HG02763 (cell line): ENCODE results near the gene SMTNL2.

Experiments
- ATAC-seq: cut with Tn5 transposase; IDR thresholded peaks from one replicate; pipeline ENCODE4 v1.9.1; 2021; ENCODE audit warnings: mild to moderate bottlenecking, moderate library complexity; ENCODE audit not compliant: unreplicated experiment

The SMTNL2 gene

DNA sequence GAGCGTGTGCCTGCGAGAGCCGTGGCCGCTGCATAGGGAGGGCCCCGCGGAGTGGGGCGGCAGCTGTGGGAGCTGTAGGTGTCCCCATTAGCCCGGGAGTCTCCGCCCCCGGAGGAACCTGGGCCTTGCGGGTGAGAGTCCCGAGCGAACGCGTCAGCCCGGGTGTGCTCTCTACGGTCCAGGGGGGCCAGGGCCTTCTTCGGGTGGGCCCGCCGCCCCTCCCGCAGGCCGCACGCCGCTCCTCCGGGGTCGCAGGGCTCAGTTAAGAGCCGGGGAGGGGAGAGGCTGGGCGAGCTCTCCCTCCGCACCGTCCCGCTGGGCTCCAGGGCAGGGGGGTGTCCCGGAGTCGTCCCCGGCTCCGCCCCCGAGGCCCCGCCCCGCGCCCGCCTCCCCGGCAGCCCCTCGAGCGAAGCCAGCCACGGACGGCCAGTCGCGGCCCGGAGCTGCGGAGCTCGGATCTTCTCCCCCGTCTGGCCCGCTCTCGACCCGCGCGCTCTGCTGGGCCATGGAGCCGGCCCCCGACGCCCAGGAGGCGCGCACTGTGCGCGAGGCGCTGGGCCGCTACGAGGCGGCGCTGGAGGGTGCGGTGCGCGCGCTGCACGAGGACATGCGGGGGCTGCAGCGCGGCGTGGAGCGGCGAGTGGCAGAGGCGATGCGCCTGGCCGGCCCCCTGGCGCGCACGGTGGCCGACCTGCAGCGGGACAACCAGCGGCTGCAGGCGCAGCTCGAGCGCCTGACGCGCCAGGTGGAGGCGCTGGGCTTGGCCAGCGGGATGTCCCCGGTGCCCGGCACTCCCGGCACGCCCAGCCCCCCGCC is at the start of gene SMTNL2:
Gene SMTNL2, plus strand, starts transcription at position 429 of the 816 bp plus-strand sequence. Its CDS starts 77 bp downstream, at position 506.
- ATAC-seq, result no peak

DNA sequence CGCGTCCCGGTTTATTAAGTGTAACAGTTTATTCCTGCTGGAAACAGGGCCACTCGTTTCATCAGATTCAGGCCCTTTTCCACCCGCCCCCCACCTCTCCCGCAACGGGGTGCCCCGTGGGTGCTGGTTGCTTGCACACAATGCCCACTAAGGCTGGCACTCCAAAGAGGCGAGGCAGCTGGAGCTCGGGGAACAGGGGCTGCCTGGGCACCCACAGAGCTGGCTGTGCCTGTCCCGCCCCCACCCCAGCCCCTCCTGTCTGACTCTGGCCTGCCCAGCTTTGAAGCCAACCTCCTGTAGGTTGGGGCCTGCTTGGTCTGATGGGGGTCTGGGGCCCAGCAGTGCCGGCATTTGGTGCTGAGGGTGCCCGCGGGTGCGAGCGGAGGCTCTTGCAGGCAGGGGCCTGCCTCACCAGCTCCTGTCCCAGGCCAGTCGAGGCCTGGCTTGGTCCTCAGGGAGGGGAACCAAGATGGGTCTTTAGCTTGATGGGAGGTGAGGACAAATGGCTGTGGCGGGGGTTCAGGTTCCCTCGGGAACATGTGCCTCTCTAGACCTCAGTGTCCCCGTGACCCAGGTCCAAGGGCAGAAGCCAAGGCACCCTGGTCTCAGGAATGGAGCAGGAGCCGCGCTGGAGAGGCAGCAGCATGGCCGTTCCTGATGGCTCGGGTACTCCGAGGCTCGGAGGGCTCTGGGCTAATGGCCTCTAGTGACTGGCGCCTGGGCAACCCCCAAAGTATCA is 49.2 kb upstream of the SMTNL2 start:
- ATAC-seq, result no peak

DNA sequence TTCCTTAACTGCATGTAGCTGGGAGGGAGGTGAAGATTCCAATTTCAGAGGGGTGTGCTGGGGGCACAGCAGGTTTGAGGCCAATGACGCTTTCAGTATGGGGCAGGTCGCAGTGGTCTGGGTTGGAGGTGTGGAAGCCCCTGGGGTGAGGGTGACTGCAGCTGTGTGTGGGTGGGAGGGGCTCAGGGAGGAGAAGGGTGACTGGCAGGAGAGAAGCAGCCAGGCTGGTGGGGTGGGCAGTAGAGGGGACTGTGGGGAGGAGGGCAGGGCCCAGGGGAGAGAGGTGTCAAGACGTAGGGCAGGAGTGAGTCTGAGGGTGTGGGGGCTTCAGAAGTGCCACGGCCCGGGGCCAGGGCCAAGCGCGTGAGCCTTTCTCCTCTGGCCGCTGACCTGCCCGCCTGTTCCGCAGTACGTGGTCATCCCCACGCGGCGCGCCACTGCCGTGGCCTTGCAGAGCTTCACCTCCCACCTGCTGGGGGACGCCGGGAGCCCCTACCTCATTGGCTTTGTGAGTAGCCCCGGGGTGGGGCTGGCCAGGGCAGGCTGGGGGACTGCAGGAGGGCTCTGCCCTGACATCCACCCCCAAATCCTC is 48.6 kb upstream of the SMTNL2 start:
- ATAC-seq, result no peak

DNA sequence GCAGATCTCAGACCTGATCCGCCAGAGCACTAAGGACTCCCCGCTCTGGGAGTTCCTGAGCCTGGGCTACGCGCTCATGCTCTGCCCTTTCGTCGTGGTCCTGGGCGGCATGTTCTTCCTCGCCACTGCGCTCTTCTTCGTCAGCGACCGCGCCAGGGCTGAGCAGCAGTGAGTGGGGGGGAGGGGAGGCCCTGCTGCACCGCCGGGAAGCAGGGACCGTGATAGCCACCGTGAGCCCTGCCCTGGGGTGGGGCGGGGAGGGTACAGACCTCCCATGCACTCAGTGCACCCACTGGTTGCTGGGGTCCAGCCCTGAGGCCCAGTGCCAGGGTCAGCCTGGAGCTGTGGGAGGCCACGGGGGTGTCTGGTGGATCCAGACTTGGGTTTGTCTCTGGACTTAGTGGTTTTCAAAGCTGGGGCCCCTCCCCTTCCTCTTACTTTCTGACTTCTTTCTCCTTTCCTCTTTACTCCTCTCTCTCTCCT is 48.0 kb upstream of the SMTNL2 start:
- no peak for ATAC-seq

DNA sequence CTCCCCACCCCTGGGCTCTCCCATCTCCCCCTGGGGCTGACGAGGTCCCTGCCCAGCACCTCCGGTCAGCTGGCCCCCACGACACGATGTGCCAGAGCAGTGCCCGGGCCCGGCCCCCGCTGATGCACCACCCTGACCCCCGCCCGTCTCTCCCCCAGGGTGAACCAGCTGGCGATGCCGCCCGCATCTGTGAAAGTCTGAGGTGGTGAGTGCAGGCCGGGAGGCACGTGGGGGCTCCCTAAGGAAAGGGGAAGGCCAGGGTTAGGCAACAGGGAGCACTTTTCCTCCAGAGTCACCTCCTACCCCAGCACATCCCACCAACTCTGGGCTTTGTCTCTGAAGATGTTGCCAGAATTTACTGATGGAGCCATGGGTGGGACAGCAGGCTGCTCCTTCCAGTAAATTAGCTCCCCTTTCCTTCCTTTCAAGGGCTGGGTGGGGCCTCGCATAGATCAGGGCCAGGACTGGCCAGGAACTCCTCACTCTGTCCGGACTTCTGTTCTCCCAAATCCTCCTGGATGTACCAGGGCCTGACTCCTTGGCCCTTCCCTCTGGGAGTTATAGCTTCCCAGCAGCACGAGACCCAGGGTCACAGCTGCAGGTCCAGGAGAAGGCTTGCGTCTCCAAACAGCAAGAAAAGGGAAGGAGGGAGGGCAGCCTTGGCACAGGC is 47.5 kb upstream of the SMTNL2 start:
- ATAC-seq, result no peak

DNA sequence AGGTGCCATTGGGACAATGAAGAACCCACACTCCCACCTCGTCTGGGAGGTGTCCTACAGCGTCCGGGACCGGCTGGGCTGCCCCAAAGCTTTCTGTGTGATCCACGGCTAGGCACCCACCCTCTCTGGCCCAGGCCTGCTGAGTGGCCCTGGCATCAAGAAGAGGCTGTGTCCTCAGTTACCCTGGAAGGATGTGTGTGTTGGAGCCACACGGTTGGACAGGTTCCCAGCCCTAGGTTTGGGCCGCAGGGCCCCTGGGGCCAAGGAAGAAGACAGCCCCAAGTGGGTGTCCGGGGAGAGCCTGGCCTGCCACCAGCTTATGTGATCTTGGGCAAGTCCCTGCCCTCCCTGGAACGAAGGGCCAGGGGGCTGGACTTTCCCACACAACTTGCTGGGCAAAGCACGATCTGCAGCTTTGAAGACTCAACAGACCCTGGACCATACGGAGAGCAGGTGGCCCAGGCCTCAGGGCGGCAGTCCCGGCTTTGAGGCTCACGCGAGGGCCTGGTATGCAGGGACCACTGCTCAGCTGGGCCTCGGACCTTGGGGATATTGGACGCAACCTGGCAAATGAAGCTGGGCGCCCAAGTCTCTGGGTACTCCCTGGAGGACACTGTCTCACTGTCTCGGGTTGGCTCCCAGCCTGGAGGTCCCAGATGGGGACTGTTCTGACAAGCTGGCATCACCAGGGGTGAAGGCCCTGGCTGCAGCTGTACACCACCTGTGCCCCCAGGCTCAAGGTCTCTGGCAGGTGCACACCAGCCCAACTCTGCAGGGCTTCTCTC is 46.7 kb upstream of the SMTNL2 start:
- ATAC-seq, result no peak

DNA sequence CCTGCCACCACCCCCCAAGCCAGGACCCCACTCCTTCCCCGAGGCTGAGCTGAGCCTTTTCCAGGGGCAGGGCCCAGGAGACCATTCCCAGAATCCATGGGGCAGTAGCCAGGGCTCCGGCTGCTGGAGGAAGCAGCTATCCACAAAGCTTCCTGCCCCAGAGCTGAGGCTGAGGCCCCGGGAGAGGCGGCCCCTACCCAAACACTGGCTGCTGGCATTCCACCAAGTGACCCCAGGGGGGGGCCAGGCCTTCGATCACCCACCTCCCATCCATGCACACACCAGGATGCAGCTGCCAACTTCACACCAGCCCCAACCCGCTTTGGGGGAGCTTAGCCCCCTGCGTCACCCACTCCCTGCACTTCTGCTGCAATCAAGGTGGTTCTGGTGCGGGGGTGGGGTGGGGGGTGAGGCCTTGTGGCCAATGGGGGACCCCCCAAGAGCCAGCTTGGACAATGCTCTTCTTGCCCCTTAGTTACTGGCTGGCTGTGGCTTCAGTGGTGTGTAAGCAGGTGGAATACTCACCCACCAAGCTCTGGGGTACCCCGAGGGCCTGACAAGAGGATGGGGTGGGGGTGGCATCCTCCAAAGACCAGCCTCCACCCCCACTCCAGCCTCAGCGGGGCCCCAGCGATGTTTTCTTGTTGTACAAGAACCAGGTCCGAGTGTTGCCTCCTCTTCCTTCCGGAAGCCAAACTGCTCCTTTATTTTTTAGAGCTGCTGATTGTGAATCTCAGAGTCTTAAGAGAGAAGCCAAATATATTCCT is 45.9 kb upstream of the SMTNL2 start:
- no peak for ATAC-seq

DNA sequence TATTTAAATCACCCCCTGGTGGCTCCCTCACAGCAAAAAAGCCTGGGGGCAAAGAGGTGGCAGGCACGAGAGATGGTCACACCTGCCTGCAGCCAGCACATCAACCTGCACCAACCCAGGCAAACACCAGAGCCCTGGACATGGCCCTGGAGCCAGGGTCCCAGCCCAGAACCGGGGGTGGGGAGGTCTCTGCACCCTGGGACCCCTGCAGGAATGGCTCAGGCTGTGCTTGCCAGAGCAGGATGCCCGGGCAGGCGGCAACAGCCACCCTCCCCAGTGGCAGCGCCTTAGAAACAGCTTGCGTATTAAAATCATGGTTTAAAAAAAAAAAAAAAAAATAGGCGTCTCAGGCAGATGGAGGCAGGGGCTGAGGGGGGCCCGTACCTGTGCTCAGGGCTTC is 45.3 kb upstream of the SMTNL2 start:
- ATAC-seq, result no peak

DNA sequence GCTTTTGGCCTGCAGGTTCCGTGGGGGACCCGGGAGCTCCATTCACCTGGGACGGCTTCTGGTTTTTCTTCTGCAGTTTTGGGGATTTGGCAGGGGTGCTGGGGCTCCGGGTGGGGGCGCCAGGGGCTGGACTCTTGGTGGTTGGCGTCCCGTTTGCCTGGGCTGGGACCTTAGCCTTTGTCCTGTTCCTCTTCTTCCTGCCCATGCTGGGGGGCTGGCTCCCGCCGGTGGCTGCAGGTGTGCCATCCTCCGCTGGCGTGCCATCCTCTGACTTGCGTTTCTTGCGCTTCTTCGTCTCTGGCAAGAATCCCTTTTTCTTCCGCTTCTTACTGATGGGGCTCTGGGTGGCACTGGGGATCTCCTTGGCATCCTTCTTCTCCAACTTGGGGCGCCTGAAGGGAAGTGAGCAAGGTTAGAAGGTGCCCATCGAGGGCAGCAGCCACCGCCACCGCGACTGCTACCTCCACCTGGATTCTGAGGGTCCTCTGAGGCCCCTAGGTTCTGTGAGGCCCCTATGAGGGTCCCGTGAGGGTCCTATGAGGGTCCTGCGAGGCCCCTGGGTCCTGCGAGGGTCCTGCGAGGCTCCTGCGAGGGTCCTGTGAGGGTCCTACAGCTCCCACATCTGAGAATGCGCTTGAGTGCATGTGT is 44.6 kb upstream of the SMTNL2 start:
- no peak for ATAC-seq

DNA sequence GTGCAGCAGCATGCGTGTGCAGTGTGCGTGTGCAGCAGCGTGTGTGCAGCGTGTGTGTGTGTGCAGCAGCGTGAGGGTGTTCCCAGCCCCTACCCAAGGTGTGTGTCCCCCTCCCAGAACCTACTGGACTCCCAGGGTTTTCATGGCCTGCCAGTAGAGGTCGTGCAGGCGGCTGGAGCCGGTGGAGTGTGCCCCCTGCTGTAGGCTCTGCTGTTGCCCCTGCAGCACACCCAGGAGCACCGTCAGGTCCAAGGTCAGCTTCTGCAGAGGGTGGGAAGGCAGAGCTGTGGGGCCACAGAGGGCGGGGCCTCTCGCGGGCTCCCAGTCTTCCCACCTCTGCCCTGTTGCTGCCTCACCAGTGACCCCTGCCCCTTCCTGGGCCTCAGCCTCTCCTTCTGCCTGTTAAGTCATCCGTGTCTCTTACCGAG is 44.1 kb upstream of the SMTNL2 start:
- no peak for ATAC-seq

DNA sequence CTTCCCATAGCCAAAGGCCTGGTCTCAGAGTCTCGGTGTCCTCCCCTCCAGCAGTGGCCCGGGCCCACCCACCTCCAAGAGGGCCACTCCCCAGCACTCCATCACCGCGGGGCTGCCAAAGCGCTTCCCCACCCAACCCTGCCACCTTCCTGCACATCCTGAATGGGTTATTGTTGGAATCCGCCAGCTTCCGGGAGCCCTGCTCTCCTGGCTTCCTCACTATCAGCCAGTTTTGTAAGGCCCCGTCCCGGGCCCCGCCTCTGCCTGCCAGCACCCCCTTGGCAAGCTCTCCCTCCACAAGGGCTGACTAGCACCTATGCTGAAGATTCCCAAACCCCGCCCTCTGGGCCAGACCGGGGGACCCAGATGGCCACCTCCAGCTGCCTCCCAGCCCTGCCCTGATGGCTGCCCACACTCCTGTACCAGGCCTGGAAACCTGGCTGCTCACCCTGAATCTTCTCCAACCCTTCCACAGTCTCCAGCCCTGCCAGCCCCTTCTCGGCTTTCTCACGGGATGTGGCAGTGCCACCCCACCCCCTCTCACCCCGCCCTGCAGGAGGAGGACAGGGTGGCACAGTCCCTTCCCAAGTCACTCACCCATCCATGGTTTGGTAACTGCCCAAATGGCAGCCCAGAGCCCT is 43.5 kb upstream of the SMTNL2 start:
- no peak for ATAC-seq

DNA sequence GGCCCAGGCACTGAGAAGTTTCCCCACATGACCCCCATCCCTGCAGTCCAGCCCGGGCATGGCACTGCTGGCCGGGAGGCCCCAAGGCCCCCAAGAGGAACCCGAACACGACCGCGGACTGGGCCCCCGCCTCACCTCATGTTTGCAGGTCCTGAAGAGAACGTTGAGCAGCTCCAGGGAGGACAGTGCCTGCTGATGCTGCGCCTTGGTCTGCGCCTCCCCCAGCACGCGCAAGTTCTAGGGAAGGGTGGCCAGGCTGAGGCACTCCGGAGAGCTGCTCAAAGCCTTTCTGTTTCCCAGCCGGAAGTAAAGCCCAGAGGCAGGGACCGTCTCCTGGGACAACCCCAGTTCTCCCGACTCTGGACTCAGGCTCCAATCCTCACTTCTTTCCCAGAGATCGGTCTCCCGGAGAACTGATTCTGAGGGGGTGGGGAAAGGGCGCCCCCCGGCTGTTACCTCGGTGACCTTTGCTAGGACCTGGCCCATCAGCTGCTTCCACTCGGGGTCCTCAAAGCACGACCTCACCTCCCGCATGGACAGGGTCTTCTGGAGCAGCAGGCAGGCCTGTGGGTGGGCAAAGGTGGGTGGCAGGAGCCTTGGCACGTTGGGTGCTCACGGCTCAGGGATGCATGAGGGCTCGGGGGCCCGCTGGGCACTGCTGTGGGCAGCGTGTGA is 42.9 kb upstream of the SMTNL2 start:
- ATAC-seq, result no peak

DNA sequence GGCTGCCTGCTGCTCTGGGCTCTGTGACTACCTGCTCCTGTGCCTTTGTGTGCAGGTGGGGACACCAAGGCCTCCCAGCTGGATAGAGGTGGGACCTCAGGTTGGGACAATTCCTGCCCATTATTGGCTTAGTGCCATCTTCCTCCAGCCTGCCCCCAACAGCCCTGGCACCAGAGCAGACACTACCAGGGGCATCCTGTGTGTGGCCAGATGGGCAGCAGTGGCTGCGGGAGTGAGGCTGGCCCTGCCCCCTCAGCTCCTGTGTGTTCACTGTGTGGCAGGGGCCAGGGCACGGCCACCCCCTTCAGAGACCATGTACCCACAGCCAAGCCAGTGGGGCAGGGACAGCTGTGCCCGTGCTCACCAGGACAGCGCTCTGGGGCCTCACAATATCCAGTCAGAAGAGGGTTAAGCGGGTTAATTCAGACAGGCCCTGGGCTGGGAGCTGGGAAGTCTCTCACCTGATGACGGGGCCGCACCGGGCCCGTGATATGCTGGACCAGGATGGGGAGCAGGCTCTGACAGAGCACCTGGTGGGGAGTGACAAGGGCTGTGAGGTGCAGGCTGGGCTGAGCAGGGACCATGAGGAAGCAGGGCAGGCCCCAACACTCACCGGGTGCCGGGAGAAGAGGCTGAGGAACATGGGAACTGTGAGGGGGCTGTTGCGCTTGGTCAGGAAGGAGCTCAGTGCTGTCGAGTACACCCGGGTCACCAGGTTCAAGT is 42.2 kb upstream of the SMTNL2 start:
- no peak for ATAC-seq

DNA sequence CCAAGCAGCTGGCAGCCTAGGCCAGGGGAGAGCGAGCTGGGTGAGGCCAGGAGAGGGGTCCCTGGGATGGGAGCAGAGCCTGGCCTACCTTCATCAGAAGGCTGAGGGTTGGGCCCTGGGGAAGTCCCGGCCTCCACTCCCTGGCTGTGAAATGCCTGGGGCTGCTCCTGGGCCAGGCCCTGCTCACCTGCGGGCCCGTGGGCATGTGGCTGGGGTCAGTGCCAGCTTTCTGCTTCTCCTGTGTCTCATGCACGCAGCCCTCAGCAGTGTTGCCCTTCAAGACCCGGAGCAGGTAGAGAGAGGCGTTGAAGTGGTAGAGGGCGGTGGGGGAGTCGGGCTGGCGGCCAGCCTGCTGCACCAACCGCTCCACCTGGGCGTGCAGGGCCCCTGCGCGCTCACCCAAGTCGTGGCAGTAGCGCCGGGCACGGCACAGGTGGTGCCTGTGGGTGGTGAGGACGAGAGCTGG is 41.6 kb upstream of the SMTNL2 start:
- ATAC-seq, result no peak

DNA sequence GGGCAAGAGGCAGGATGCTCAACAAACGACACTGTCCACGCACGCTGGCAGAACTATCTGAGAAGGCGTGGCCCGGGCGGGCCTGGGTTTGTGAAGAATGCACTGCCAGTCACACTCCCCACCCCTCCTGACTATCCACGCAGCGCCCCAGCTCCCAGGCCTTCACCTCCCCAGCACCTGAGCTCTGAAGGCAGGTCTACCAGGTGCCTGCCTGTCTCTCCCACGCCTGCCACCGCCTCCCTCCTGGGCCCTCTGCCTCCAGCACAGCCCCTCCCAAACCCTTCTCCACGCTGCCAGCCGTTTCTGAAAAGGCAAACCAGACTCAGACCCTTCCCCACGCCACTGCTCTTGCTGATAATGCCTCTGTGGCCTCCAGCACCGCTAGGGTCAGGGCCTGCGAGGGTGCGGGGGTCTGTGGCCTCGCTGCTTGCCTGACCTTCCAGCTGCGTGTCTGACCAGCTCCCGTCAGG is 40.7 kb upstream of the SMTNL2 start:
- ATAC-seq, result no peak

DNA sequence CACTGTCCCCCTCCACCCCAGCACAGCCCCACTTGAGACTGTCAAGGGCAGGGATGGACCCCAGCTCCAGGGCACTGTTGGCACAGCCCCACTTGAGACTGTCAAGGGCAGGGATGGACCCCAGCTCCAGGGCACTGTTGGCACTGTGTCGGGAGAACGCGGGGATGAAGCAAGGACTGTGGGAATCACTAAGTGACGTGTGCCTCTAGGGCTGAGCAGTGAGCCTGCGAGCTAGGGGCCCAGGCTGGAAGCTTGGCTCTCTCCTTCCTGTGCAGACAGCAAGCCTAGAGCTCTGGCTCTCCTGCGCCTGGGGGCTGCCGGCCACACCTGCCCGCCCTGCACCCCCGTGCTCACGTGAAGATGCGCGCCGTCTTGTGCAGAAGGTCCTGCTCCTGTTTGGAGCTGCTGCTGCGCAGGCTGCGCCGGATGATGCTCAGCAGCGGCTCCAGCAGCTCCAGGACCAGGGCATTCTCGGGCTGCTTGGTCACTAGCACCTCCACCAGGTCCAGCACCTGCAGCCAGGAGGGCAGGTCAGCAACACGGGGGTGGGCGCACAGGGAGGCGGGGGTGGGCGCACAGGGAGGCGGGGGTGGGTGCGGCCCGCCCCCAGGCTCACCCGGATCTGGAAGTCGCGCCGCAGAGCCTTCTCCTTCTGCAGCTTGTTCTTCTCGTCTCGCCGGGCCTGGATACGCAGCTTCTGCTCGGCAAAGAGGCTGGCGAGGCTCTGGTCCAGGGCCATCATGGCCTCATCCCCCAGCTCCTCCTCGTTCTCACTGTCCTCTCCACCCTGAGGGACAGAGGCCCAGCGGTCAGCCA is 40.0 kb upstream of the SMTNL2 start:
- ATAC-seq, result no peak

DNA sequence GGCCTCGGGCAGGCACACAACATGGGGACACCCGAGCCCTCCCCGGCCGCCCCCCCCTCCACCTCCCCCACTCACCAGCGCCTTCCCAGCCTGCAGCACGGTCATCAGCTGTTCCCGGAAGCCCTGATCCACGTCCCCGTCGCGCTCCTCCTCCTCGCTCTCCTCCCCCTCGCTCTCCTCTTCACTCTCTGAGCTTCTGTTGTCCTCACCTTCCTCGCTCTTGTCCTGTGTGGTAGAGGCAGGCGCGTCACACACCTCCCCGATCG is 39.4 kb upstream of the SMTNL2 start:
- ATAC-seq, result no peak
